AG08396 (cell line): ENCODE measurements around the gene SLC12A5.

Source experiments
- DNase-seq: peaks from one replicate; pipeline ENCODE4 v3.0.0; 2012; ENCODE audit warnings: low spot score, mixed read lengths

SLC12A5 gene

GRCh38 chr20:46006022-46006705 is 22.9 kb upstream of the SLC12A5 start:
- no peak for DNase-seq

DNA sequence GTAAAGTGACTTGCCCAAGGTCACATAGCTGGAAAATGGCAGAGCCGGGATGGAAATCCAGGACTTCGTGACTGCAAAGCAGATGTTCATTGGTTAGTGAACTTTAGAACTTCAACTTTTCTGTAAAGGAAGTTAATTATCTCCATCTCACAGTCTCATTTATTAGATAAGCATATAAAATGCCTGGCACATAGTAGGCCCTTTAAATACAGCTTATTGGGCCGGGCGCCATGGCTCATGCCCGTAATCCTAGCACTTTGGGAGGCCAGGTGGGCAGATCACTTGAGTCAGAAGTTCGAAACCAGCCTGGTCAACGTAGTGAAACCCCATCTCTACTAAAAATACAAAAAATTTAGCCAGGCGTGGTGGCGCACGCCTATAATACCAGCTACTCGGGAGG is 22.1 kb upstream of the SLC12A5 start:
- DNase-seq: no peak

DNA sequence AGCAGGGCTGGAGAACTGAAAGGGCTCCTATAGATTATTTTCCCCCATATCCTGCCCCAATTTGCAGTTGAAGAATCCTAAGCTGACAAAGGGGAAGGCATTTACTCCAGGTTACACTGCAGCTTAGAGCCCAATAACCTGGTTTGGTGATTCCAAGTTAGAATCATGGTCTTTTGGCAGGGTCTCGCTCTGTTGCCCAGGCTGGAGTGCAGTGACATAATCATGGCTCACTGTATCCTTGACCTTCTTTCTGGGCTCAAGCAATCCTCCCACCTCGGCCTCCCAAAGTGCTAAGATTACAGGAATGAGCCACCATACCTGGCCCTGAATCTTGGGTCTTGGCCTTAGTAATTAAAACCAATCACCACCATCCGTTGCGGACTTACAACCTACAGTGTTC is 21.3 kb upstream of the SLC12A5 start:
- DNase-seq: no peak

DNA sequence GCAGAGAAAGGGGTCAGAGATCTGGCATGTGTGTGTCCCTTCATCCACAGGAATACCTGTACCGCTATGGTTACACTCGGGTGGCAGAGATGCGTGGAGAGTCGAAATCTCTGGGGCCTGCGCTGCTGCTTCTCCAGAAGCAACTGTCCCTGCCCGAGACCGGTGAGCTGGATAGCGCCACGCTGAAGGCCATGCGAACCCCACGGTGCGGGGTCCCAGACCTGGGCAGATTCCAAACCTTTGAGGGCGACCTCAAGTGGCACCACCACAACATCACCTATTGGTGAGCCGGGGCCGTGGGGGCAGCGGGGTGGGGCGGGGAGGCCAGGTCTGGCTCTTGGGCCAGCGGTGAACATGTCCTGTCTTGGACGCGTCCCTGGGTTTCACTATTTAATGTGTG is 19.2 kb upstream of the SLC12A5 start:
- DNase-seq: no peak

DNA sequence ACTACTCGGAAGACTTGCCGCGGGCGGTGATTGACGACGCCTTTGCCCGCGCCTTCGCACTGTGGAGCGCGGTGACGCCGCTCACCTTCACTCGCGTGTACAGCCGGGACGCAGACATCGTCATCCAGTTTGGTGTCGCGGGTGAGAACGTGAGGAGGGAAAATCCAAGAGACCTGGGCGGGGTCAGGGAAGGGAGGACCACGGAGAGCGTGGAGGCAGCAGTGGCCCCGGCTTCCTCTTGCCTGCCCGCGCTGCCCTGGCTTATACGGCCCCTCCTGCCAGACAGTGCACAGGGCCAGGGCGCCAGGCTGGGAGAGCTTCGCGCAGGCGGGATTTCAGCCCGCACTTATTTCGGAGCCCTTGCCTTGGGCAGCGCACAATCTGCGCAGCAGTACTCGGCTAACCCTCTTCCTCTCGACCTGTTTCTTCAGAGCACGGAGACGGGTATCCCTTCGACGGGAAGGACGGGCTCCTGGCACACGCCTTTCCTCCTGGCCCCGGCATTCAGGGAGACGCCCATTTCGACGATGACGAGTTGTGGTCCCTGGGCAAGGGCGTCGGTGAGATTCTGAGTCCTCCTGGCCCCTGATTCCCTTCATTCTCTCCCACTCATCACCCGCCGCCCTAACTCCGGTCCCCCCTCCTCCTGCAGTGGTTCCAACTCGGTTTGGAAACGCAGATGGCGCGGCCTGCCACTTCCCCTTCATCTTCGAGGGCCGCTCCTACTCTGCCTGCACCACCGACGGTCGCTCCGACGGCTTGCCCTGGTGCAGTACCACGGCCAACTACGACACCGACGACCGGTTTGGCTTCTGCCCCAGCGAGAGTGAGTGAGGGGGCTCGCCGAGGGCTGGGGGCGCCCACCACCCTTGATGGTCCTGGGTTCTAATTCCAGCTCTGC is 18.3 kb upstream of the SLC12A5 start:
- no peak for DNase-seq

GRCh38 chr20:46011631-46012482 is 17.2 kb upstream of the SLC12A5 start:
- DNase-seq: peak; percentile 66

DNA sequence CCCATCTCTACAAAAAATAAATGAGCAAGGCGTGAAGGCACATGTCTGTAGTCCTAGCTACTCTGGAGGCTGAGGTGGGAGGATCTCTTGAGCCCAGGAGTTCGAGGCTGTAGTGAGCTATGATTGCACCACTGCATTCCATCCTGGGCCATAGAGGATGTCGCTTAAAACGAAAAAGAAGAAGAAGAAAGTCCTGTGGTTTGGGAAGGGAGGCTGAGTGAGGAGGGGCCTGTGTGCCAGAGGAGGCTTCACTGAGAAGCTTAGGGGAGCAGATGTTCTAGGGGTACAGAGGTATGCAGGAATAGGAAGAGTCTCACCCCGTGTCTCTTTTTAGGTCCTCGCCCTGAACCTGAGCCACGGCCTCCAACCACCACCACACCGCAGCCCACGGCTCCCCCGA is 16.1 kb upstream of the SLC12A5 start:
- DNase-seq: no peak

DNA sequence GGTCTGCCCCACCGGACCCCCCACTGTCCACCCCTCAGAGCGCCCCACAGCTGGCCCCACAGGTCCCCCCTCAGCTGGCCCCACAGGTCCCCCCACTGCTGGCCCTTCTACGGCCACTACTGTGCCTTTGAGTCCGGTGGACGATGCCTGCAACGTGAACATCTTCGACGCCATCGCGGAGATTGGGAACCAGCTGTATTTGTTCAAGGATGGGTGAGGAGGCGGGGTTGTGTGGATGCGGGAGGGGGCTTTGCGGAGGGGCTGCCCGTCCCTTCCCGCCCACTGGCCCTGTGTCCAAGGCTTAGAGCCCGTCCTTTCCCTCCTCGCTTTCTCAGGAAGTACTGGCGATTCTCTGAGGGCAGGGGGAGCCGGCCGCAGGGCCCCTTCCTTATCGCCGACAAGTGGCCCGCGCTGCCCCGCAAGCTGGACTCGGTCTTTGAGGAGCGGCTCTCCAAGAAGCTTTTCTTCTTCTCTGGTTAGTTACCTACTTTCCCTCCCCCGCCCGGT is 15.6 kb upstream of the SLC12A5 start:
- no peak for DNase-seq

- DNase-seq: peak; percentile 81
Measured at GRCh38 chr20:46013829-46014516, 15.0 kb upstream of the SLC12A5 start.

- DNase-seq: no peak
Measured at GRCh38 chr20:46014517-46015396, 14.3 kb upstream of the SLC12A5 start.

DNA sequence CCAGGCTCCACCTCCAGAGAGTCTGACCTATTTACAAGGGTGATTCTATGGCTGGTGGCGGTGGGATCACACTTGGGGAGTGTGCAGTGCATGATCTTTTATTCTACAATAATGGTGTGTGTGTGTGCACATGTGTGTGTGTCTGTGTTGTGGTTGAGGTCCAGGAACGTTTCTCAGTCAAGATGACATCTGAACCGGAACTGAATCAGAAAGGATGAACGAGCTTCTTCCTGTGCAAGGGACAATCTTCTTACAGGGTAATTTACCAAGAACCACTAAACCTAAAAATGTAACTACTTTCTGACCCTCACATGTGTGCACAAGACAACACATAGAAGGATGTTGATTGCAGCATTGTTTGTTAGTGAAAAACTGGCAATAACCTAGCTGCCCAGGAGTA is 11.7 kb upstream of the SLC12A5 start:
- DNase-seq: no peak

DNA sequence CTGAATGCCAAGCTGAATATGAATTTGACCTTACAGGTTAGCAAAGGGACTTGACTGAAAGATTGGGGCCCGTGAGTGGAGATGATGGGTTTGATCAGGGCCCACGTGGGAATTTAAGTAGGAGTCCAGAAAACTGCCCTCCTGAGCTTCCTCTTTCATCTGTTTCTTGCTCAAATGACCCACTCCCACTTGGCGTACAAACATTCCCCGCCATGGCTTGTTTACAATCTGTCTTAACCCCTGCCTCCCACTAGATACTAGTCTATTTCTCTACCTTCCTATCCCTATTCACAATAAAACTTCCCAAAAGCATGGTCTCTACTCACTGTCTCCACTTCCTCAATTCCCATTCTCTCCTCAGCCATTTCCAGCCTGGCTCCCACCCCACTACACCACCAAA is 10.9 kb upstream of the SLC12A5 start:
- DNase-seq: no peak

DNA sequence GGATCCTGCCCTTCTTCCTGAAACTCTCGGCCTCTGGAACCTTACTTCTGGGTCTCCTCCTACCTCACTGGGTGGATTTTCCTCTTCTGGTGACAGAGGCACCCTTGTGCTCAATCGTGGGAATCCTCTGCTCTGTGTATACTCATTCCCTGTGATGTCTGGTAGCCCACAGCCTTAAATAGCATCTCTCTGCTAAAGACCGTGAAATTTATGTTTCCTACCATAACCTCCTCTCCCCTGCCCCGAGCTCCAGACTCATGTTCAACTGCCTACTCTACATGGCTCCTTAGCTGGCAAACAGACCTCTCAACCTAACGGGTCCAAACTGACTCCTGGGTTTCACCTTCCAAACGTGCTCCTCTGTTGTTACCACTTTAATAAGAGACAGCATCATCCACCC is 10.4 kb upstream of the SLC12A5 start:
- no peak for DNase-seq

DNA sequence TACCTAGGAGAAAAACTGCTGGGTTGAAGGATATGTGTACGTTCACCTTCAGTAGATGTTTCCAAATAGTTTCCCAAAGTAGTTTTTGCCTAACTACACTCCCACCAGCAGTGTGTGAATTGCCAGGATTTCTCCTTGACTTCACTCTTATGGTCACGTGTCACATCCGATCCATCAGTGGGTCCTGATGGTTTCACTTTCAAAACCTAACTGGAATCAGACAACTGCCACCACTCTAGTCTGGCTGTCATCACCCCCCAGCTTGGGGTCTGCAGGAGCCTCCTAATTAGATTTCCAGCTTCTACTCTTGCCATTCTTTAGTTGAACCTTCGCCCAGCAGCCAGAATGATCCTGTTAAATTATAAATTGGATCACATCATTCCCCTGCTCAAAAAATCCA is 8.5 kb upstream of the SLC12A5 start:
- DNase-seq: no peak

GRCh38 chr20:46021361-46022359 is 7.4 kb upstream of the SLC12A5 start:
- peak; percentile 43 for DNase-seq

DNA sequence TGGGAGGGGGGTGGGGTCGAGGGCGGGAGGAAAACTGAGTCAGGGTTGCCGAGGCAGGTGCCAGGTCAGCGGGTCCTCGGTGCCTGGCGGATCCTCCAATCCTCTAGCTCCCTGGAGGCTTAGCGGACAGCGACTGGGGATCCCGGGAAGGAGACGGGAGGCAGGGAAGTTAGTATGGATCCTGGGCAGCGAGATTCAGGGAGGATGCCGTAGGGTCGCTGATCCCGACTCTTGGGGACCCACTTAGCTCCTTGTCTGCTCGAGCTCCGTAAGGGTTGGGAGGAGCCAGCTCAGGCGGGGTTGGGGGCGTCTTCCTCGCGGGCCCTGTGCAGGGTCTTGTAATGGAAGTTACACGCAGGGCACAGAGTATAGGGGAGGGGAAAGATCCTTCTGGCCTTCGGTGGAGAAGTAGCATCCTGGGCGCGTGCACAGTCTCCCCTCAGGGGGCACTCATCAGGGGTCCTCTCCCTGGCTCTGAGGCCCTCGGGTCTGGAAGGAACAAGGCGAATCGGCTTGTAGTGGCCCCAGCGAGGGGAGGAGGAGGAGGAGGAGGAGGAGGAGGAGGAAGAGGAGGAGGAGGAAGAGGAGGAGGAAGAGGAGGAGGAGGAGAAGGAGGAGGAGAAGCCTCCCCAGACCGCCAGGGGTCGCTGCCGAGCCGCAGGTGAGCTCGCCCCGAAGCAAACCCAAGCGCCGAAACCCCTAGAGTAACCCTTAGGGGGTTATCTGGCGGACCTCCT is 6.4 kb upstream of the SLC12A5 start:
- peak; percentile 60 for DNase-seq

DNA sequence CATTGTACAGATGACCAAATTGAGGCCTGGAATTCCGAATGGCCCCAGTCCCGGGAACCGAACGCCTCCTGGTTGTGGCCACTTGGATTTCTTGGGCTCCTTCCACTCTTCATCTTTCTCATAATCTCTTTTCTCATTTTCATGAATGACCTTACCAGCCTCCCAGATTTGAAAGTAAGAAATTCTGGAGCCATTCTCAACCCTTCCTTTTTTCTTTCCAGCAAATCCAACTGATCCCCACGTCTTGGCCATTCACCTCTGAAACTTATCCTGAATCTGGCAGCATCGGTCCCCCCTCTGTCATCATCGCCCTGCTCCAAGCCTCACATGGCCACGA is 5.9 kb upstream of the SLC12A5 start:
- no peak for DNase-seq

- DNase-seq: no peak
Measured at GRCh38 chr20:46023999-46024398, 5.0 kb upstream of the SLC12A5 start.

- no peak for DNase-seq
Measured at GRCh38 chr20:46025376-46025783, 3.6 kb upstream of the SLC12A5 start.
